Kidney (tissue), 14 donors: ENCODE measurements around the gene POMGNT1. TPM values are rescaled to one million over a fixed set of nuclear protein-coding genes. Genes with fewer than 3 reads are reported as not detected.

ENCODE experiments used
- DNase-seq, 5 donors: peaks; one replicate each; pipeline ENCODE4 v3.0.0-alpha.2; 2013 to 2020
- FAIRE-seq: peaks from 2 replicates; lab custom pipeline; 2012; peaks lifted over from hg19 to GRCh38; lab: Jason Lieb, UNC
- H3K27ac ChIP-seq, 2 donors: one replicate each; pipeline ENCODE4 v1.7.0; 2013; ENCODE audit warnings: low read depth in 2 of 2, low read length in 2 of 2, inconsistent platforms in 1 of 2
- H3K27me3 ChIP-seq: one replicate; pipeline ENCODE4 v1.7.1; 2013; ENCODE audit warnings: low read length, inconsistent platforms; ENCODE audit not compliant: control insufficient read depth, insufficient read depth
- H3K36me3 ChIP-seq, 3 donors: one replicate each; pipeline versions ENCODE4 v1.7.0 to v1.7.1; 2013; ENCODE audit warnings: low read length in 3 of 3, control low read depth in 1 of 3, inconsistent platforms in 1 of 3; ENCODE audit not compliant: insufficient read depth in 3 of 3, control insufficient read depth in 2 of 3
- H3K4me1 ChIP-seq, 3 donors: one replicate each; pipeline versions ENCODE4 v1.7.0 to v1.7.1; 2013; ENCODE audit warnings: low read length in 3 of 3, inconsistent platforms in 1 of 3, low read depth in 1 of 3; ENCODE audit not compliant: control insufficient read depth in 2 of 3, insufficient read depth in 2 of 3
- H3K4me3 ChIP-seq, 3 donors: one replicate each; pipeline versions ENCODE4 v1.7.0 to v1.8.1; 2013; ENCODE audit warnings: low read length in 3 of 3, control low read depth in 1 of 3, inconsistent platforms in 1 of 3
- H3K9ac ChIP-seq, 3 donors: one replicate each; pipeline versions ENCODE4 v1.7.0 to v1.7.1; 2013; ENCODE audit warnings: low read length in 3 of 3, control low read depth in 1 of 3, inconsistent platforms in 1 of 3
- H3K9me3 ChIP-seq, 3 donors: one replicate each; pipeline versions ENCODE4 v1.7.0 to v1.7.1; 2013; ENCODE audit warnings: low read length in 3 of 3, control low read depth in 1 of 3, inconsistent platforms in 1 of 3; ENCODE audit not compliant: control insufficient read depth in 2 of 3, insufficient read depth in 1 of 3
- intact Hi-C: fragments of 100-400 bp; cut with DNase I; formaldehyde crosslinking; loops from one replicate; pipeline ENCODE4 v1.11.1; 2022
- polyA plus RNA-seq: library from polyadenylated mRNA; stranded (reverse); fragments of 350-450 nt; fragmentation: Illumina TruSeq; extraction: RNeasy Lipid Tissue Mini Kit (QIAGEN cat#74804); gene quantifications from one replicate; pipeline ENCODE4 v1.2.3, GENCODE V29; 2014; ENCODE audit warnings: low read depth, low replicate concordance; ENCODE audit not compliant: insufficient read depth
- total RNA-seq: library from RNA; stranded (reverse); fragmentation: NEBNext Ultra II Directional; extraction: Animal tissue kit (Norgen Biotek cat#: 25700); gene quantifications from one replicate; pipeline ENCODE4 v1.2.1, GENCODE V29; 2021
- TF ChIP-seq, protein P1 (sequence below): IDR thresholded peaks from 3 replicates; pipeline ENCODE4 v1.5.1; 2012; ENCODE audit warnings: mild to moderate bottlenecking, moderate library complexity, borderline replicate concordance; ENCODE audit not compliant: insufficient read depth; ENCODE audit errors: extremely low read depth
- donor health status: control.
- donor health status: control.
- donor health status: control.
- donor health status: control.
- donor health status: control.
- donor health status: DM: yes; HTN: yes; CAD: no.
- donor health status: Normal renal cell carcinoma (clear cell type).

POMGNT1 gene
- total and polyA plus RNA-seq, 2 donors from 2014 or later = 65.1 to 129 TPM

DNA sequence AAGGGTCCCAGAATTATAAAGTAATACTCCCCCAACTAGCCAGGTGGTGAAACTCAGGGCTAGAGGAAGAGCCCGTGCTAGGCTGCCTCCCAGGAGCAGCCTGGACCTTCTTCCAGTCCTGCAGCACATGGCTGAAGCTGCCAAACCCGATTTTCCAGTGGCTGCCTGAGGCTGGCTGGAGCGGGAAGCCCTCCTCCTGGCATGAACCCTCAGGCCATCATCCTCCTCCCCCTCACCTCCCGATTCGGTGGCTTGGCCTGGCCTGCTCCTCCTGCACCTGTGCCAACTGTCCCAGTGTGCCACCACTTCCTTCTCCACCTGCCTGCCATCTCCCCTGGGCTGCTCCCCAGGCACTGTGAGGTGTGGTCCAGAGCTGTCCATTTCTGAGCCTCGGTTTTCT is 26.4 kb downstream of the POMGNT1 start:
- no peaks in the 10 kb centered on the region for H3K36me3 ChIP-seq
- no peak overlapping the region for H3K4me3 ChIP-seq
- H3K4me1 ChIP-seq = peaks cover 0 to 39% (median 23%) of the 10 kb centered on the region in 3 donors
- FAIRE-seq (no peak), DNase-seq (peak; percentile 77 to 94 (median 82))
- peak overlapping the region; percentile 68 to 84 for H3K27ac ChIP-seq
- intact Hi-C loops = no loop called here
- peak overlapping the region in 1 of 3 donors; percentile 42 for H3K9ac ChIP-seq
- no peaks in the 10 kb centered on the region for H3K27me3 ChIP-seq
- no peaks in the 10 kb centered on the region for H3K9me3 ChIP-seq
- TF ChIP-seq, protein P1, sequence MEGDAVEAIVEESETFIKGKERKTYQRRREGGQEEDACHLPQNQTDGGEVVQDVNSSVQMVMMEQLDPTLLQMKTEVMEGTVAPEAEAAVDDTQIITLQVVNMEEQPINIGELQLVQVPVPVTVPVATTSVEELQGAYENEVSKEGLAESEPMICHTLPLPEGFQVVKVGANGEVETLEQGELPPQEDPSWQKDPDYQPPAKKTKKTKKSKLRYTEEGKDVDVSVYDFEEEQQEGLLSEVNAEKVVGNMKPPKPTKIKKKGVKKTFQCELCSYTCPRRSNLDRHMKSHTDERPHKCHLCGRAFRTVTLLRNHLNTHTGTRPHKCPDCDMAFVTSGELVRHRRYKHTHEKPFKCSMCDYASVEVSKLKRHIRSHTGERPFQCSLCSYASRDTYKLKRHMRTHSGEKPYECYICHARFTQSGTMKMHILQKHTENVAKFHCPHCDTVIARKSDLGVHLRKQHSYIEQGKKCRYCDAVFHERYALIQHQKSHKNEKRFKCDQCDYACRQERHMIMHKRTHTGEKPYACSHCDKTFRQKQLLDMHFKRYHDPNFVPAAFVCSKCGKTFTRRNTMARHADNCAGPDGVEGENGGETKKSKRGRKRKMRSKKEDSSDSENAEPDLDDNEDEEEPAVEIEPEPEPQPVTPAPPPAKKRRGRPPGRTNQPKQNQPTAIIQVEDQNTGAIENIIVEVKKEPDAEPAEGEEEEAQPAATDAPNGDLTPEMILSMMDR = no peak

- DNase-seq = peak in 2 of 5 donors; percentile 44 to 90
- Histone ChIP-seq H3K9me3 (no peaks in the 10 kb centered on the region), H3K27me3 (no peaks in the 10 kb centered on the region), H3K9ac (peak overlapping the region in 1 of 3 donors; percentile 42), H3K27ac (peak overlapping the region; percentile 68 to 84), H3K4me3 (no peak overlapping the region), H3K4me1 (peaks cover 0 to 42% (median 28%) of the 10 kb centered on the region in 3 donors), H3K36me3 (no peaks in the 10 kb centered on the region)
- intact Hi-C loops = no loop called here
- TF ChIP-seq, protein P1 = no peak
- FAIRE-seq = no peak
These were observed 26.9 kb downstream of the POMGNT1 start for GRCh38 chr1:46171351-46171750.

DNA sequence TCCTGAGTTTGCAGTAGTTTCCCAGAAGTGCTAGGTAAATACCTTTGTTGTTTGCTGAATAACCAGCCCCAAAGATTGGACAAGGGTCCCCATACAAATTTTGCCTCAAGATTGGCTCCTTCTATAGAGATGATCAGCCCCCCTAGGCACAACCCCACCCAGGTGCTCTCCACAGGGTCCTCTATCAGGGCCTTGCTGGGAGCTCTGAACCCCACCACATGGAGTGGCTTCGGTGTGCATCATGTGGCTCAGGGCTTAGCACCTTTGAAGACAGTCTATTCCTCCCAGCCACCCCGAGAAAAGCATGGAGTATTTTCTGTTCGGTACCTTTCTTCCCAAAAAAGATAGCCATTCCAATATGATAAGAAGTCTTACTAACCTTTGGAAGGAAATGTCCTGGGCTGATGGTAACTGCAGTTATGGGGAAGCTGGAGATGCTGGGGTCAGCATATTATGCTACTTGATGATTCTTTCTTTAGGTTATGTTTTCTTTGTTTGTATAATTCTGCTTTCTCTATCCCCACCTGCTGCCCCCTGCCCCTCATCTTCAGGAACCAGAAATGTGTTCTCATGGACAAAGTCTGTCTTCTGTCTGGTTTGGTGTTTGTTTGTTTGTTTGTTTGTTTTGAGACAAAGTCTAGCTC is 28.3 kb downstream of the POMGNT1 start:
- H3K27ac ChIP-seq = no peak overlapping the region
- TF ChIP-seq, protein P1 = no peak

More for the DNA sequence above, 28.3 kb downstream of the POMGNT1 start:
- Histone ChIP-seq H3K4me1 (peaks cover 0 to 40% (median 25%) of the 10 kb centered on the region in 3 donors), H3K36me3 (no peaks in the 10 kb centered on the region), H3K4me3 (no peak overlapping the region), H3K27me3 (no peaks in the 10 kb centered on the region), H3K9me3 (no peaks in the 10 kb centered on the region), H3K9ac (no peak overlapping the region)
- FAIRE-seq = no peak
- intact Hi-C loops = no loop called here
- no peak for DNase-seq
